H1 (cell line): ENCODE measurements around the gene ISX. TPM values are rescaled to one million over a fixed set of nuclear protein-coding genes. Genes with fewer than 3 reads are reported as not detected.

Source experiments
- CTCF ChIA-PET: fragments of 300-600 bp; sonication (Branson Sonifier 250); formaldehyde crosslinking; loops from one replicate; lab custom pipeline; 2021; ENCODE audit not compliant: partially characterized antibody; lab: Charles Lee
- POLR2A ChIA-PET: fragments of 300-600 bp; sonication (Branson Sonifier 250); formaldehyde crosslinking; loops from one replicate; lab custom pipeline; 2021; ENCODE audit warnings: inconsistent platforms; ENCODE audit not compliant: partially characterized antibody; lab: Charles Lee
- DNase-seq, 2 experiments: peaks; one replicate each; pipeline versions ENCODE4 v3.0.0 to v3.0.0-alpha.2; 2010 to 2022; ENCODE audit warnings: low spot score in 2 of 2, low read depth in 1 of 2, mixed read lengths in 1 of 2
- FAIRE-seq: peaks from 2 replicates; lab custom pipeline; 2011; peaks lifted over from hg19 to GRCh38; lab: Jason Lieb, UNC
- H2AFZ ChIP-seq: 2 replicates; pipeline ENCODE4 v1.8.1; 2012; ENCODE audit warnings: low read length, inconsistent platforms
- H2AK5ac ChIP-seq: 2 replicates; pipeline ENCODE4 v1.6.1; 2013; ENCODE audit warnings: low read depth, low read length
- H2BK120ac ChIP-seq: replicated peaks from 2 replicates; pipeline ENCODE3; 2013; ENCODE audit warnings: low read depth, low read length, inconsistent platforms
- H2BK12ac ChIP-seq: 2 replicates; pipeline ENCODE4 v1.6.1; 2013; ENCODE audit warnings: low read depth, low read length
- H2BK15ac ChIP-seq: 2 replicates; pipeline ENCODE4 v1.6.1; 2013; ENCODE audit warnings: low read length
- H2BK20ac ChIP-seq: 2 replicates; pipeline ENCODE4 v1.6.1; 2013; ENCODE audit warnings: low read length
- H2BK5ac ChIP-seq: 2 replicates; pipeline ENCODE4 v1.6.1; 2013; ENCODE audit warnings: low read depth, low read length
- H3K14ac ChIP-seq: 2 replicates; pipeline ENCODE4 v1.6.1; 2013; ENCODE audit warnings: inconsistent platforms; ENCODE audit not compliant: insufficient read length
- H3K18ac ChIP-seq: 2 replicates; pipeline ENCODE4 v1.6.1; 2013; ENCODE audit warnings: low read length; ENCODE audit errors: extremely low read depth
- H3K23ac ChIP-seq: 2 replicates; pipeline ENCODE4 v1.6.1; 2013; ENCODE audit warnings: inconsistent platforms; ENCODE audit not compliant: insufficient read length
- H3K23me2 ChIP-seq: 2 replicates; pipeline ENCODE4 v1.6.1; 2013; ENCODE audit warnings: low read depth, low read length
- H3K27ac ChIP-seq: 2 replicates; pipeline ENCODE4 v1.6.1; 2011; ENCODE audit warnings: low read depth, low read length, inconsistent platforms
- H3K27me3 ChIP-seq, 4 experiments: replicated peaks in 1 of 4; 1 replicate in 1 of 4; 2 replicates in 3 of 4; pipeline versions ENCODE4 v1.6.1 to v1.8.1; 2011 to 2013; ENCODE audit warnings: low read length in 3 of 4, mild to moderate bottlenecking in 3 of 4, inconsistent platforms in 2 of 4, mixed read lengths in 2 of 4, moderate library complexity in 1 of 4; ENCODE audit not compliant: control insufficient read depth in 3 of 4, insufficient read depth in 3 of 4; ENCODE audit errors: extremely low read depth in 1 of 4
- H3K36me3 ChIP-seq, 4 experiments: 2 replicates each; pipeline versions ENCODE4 v1.6.1 to v1.8.1; 2011 to 2013; ENCODE audit warnings: mild to moderate bottlenecking in 4 of 4, low read length in 3 of 4, moderate library complexity in 2 of 4, control low read depth in 1 of 4, inconsistent platforms in 1 of 4; ENCODE audit not compliant: insufficient read depth in 4 of 4, control insufficient read depth in 2 of 4
- H3K4ac ChIP-seq: replicated peaks from 2 replicates; pipeline ENCODE3; 2013; ENCODE audit warnings: low read length, low read depth, mixed read lengths, inconsistent platforms; ENCODE audit not compliant: insufficient read length
- H3K4me1 ChIP-seq, 4 experiments: replicated peaks in 1 of 4; 1 replicate in 1 of 4; 2 replicates in 3 of 4; pipeline versions ENCODE4 v1.6.1 to v1.8.1; 2011 to 2013; ENCODE audit warnings: low read length in 3 of 4, inconsistent platforms in 2 of 4, mixed read lengths in 1 of 4; ENCODE audit not compliant: insufficient read depth in 4 of 4, control insufficient read depth in 3 of 4
- H3K4me2 ChIP-seq, 2 experiments: 2 replicates each; pipeline versions ENCODE4 v1.6.1 to v1.8.1; 2011 to 2013; ENCODE audit warnings: low read depth in 2 of 2, low read length in 2 of 2, control low read depth in 1 of 2, inconsistent platforms in 1 of 2, mild to moderate bottlenecking in 1 of 2; ENCODE audit not compliant: insufficient read depth in 1 of 2
- H3K4me3 ChIP-seq, 4 experiments: fragments of 200-600, 300-600 bp in 1 of 4; sonication (generic), shearing (Covaris generic), sonication (Bioruptor Twin) in 1 of 4; 2 replicates each; pipeline versions ENCODE4 v1.5.1 to v1.8.1; 2011 to 2016; ENCODE audit warnings: low read length in 4 of 4, low read depth in 3 of 4, control low read depth in 2 of 4, inconsistent platforms in 2 of 4, mild to moderate bottlenecking in 2 of 4, mixed read lengths in 1 of 4, moderate library complexity in 1 of 4; ENCODE audit not compliant: insufficient read depth in 2 of 4; ENCODE audit errors: extremely low read depth in 1 of 4
- H3K56ac ChIP-seq: replicated peaks from 2 replicates; pipeline ENCODE3; 2013; ENCODE audit warnings: low read depth, mild to moderate bottlenecking, mixed read lengths, low read length, inconsistent platforms; ENCODE audit not compliant: insufficient read length
- H3K79me1 ChIP-seq: 2 replicates; pipeline ENCODE4 v1.6.1; 2013; ENCODE audit warnings: low read depth, low read length, control low read depth
- H3K79me2 ChIP-seq, 2 experiments: 2 replicates each; pipeline versions ENCODE4 v1.6.1 to v1.8.1; 2012 to 2013; ENCODE audit warnings: low read length in 2 of 2, mild to moderate bottlenecking in 2 of 2, inconsistent platforms in 1 of 2; ENCODE audit not compliant: insufficient read depth in 2 of 2, control insufficient read depth in 1 of 2
- H3K9ac ChIP-seq, 4 experiments: replicated peaks in 1 of 4; 1 replicate in 1 of 4; 2 replicates in 3 of 4; pipeline versions ENCODE4 v1.6.1 to v1.8.1; 2011 to 2013; ENCODE audit warnings: low read depth in 3 of 4, low read length in 3 of 4, control low read depth in 2 of 4, mild to moderate bottlenecking in 2 of 4, moderate library complexity in 2 of 4, inconsistent platforms in 1 of 4; ENCODE audit errors: extremely low read depth in 1 of 4
- H3K9me3 ChIP-seq, 2 experiments: 2 replicates each; pipeline versions ENCODE4 v1.6.1 to v1.8.1; 2012 to 2013; ENCODE audit warnings: mild to moderate bottlenecking in 2 of 2, moderate library complexity in 2 of 2, control low read depth in 1 of 2, inconsistent platforms in 1 of 2, low read depth in 1 of 2, low read length in 1 of 2, mixed read lengths in 1 of 2; ENCODE audit not compliant: insufficient read depth in 2 of 2
- H4K20me1 ChIP-seq, 2 experiments: replicated peaks in 1 of 2; 2 replicates each; pipeline versions ENCODE3 to v1.8.1; 2011 to 2013; ENCODE audit warnings: inconsistent platforms in 2 of 2, low read length in 2 of 2, mild to moderate bottlenecking in 1 of 2; ENCODE audit not compliant: insufficient read depth in 2 of 2, control insufficient read depth in 1 of 2
- H4K5ac ChIP-seq: 2 replicates; pipeline ENCODE4 v1.6.1; 2013; ENCODE audit warnings: low read length, low read depth, mixed read lengths, inconsistent platforms; ENCODE audit not compliant: insufficient read length
- H4K8ac ChIP-seq: 2 replicates; pipeline ENCODE4 v1.8.0; 2013; ENCODE audit warnings: mild to moderate bottlenecking, moderate library complexity, low read length, inconsistent platforms; ENCODE audit not compliant: insufficient read depth; ENCODE audit errors: extremely low read depth
- H4K91ac ChIP-seq: replicated peaks from 2 replicates; pipeline ENCODE3; 2013; ENCODE audit warnings: low read length, mixed read lengths, inconsistent platforms; ENCODE audit not compliant: insufficient read length
- RAD21 ChIP-seq, 2 experiments: IDR thresholded peaks in 1 of 2; conservative IDR thresholded peaks in 1 of 2; 2 replicates each; pipeline ENCODE4 v1.6.1; 2011; ENCODE audit warnings: low read depth in 2 of 2, low read length in 2 of 2, improper control_type of control experiment in 1 of 2, inconsistent platforms in 1 of 2, mild to moderate bottlenecking in 1 of 2, moderate library complexity in 1 of 2
- SAP30 ChIP-seq: fragments of 300-600 bp; sonication (generic); IDR thresholded peaks from 2 replicates; pipeline ENCODE4 v1.7.1; 2012; ENCODE audit warnings: low read length, moderate library complexity, mild to moderate bottlenecking, inconsistent platforms; ENCODE audit not compliant: insufficient read depth, insufficient replicate concordance
- WGBS, 2 experiments: shearing (Covaris generic) in 1 of 2; methylation state at CpG; one replicate each; pipeline versions ENCODE4 v1.1.6 to v1.1.7; 2013 to 2015; ENCODE audit warnings: low lambda C conversion rate in 2 of 2, mixed read lengths in 2 of 2, inconsistent platforms in 1 of 2, low coverage in 1 of 2, missing lambda C conversion rate in 1 of 2; ENCODE audit not compliant: insufficient replicate concordance in 2 of 2, insufficient coverage in 1 of 2, insufficient read length in 1 of 2; ENCODE audit errors: extremely low coverage in 1 of 2, missing lambda C conversion rate in 1 of 2; 5-methylcytosine and 5-hydroxymethylcytosine counted together
- polyA plus RNA-seq, 7 experiments: library from polyadenylated mRNA; depleted of rRNA in 3 of 7; stranded (reverse) in 5 of 7; unstranded in 2 of 7; fragments of >200 nt in 5 of 7; fragments of 200-250 nt in 2 of 7; gene quantifications; 1 replicate in 5 of 7; 2 replicates in 1 of 7; 4 replicates in 1 of 7; pipeline versions ENCODE4 v1.2.1 to v1.2.3, GENCODE V29; 2011 to 2013; ENCODE audit warnings: missing spikeins in 2 of 7, mixed read lengths in 2 of 7
- total RNA-seq: library from RNA; stranded (reverse); fragmentation: NEBNext Ultra II Directional; extraction: Animal tissue kit (Norgen Biotek cat#: 25700); gene quantifications from 2 replicates; pipeline ENCODE4 v1.2.1, GENCODE V29; 2021
- TF ChIP-seq, protein P1 (sequence below), 3 experiments: IDR thresholded peaks; 1 replicate in 2 of 3; 2 replicates in 1 of 3; pipeline versions ENCODE4 v1.5.1 to v1.6.1; 2011; ENCODE audit warnings: low read length in 3 of 3, mild to moderate bottlenecking in 3 of 3, inconsistent platforms in 2 of 3, low read depth in 1 of 3, moderate library complexity in 1 of 3; ENCODE audit not compliant: insufficient read depth in 1 of 3; ENCODE audit errors: control extremely low read depth in 1 of 3

Gene ISX
- total and polyA plus RNA-seq, 2 of the 8 experiments (the other 6 are each of a cell fraction or from before 2014, with no cell fraction given), result not detected

DNA sequence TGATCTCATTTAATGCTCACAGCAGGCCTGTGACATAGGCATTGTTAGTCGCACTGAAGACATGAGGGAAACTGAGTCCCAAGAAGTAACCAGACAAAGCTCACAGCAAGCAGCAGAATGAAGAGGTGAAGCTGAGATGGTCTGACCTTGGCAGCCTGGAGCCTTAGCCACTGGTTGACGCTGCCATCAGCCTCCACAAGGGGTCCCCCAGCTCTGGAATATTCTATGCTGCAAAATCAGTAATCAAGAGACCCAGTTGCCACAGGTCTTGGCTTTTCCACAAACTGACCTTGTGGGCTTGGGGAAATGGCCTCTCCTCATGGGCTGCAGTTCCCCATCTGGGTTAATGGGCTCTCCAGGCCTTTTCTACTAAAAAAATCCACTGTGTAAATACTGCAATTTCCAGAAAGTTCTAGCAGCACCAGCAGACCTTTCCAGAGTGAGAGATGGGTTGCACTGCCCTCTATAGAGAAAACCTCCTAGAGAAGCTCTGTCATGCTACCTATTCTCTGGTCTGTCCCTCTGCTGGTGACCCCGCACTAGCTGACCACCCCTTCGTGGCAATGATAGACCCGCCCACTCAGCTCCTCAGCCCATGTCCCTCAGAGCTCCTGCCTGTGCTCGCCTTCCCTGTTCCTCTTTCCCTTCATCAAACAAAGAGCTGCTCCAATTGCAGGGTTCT is 22.6 kb upstream of the ISX start:
- ChIA-PET CTCF (interaction anchor here (0.6 to 3.8 kb wide), 41 partner anchors 8 to 638 kb away, joined by 3 to 20 read pairs (median 4); no protein-coding TSS in a partner anchor), POLR2A (interaction anchor here (0.9 kb wide), 1 partner anchor 311 kb away, joined by 4 read pairs; no protein-coding TSS in a partner anchor)
- Histone ChIP-seq H3K14ac (no peak overlapping the region), H4K91ac (no peak overlapping the region), H2AK5ac (0 out of 2 replicates have a peak overlapping the region, but pooled peaks have one; percentile 83), H3K56ac (no peak overlapping the region), H3K18ac (no peak overlapping the region), H3K79me1 (no peaks in the 10 kb centered on the region), H3K9me3 (peaks cover 0 to 4% of the 10 kb centered on the region in 2 experiments; a peak in 1 of 4 replicates), H4K20me1 (no peaks in the 10 kb centered on the region), H3K27me3 (no peaks in the 10 kb centered on the region), H2BK20ac (no peak overlapping the region), H3K23ac (no peak overlapping the region), H2BK120ac (no peak overlapping the region), H3K36me3 (no peaks in the 10 kb centered on the region), H4K5ac (no peak overlapping the region), H3K4me3 (no peak overlapping the region), H2BK5ac (no peak overlapping the region), H2AFZ (no peak overlapping the region), H2BK12ac (peak overlapping the region; percentile 63; the same call in 1 of the 2 replicates), H3K79me2 (no peaks in the 10 kb centered on the region), H3K27ac (no peak overlapping the region), H3K4ac (no peak overlapping the region), H3K4me2 (no peak overlapping the region), H3K4me1 (peaks cover 0 to 3% (median 1%) of the 10 kb centered on the region in 4 experiments; a peak in 1 of 7 replicates), H3K9ac (no peak overlapping the region), H3K23me2 (no peaks in the 10 kb centered on the region), H4K8ac (no peak overlapping the region), H2BK15ac (0 out of 2 replicates have a peak overlapping the region, but pooled peaks have one; percentile 62)
- 79% methylated on average over 6 of the region's 6 CpGs; no CpG with 5 or more reads in 1 of the 2 experiments for WGBS, 2 experiments
- FAIRE-seq (no peak), DNase-seq (no peak)
- TF ChIP-seq SAP30, result no peak
- peak; percentile 55 to 64 for TF ChIP-seq RAD21 (IDR thresholded peaks at IDR 0.05 in 1 of 2, conservative IDR thresholded peaks at IDR 0.05 in 1 of 2; ENCODE audit: low read depth in 2 of 2, low read length in 2 of 2)
- TF ChIP-seq, protein P1, sequence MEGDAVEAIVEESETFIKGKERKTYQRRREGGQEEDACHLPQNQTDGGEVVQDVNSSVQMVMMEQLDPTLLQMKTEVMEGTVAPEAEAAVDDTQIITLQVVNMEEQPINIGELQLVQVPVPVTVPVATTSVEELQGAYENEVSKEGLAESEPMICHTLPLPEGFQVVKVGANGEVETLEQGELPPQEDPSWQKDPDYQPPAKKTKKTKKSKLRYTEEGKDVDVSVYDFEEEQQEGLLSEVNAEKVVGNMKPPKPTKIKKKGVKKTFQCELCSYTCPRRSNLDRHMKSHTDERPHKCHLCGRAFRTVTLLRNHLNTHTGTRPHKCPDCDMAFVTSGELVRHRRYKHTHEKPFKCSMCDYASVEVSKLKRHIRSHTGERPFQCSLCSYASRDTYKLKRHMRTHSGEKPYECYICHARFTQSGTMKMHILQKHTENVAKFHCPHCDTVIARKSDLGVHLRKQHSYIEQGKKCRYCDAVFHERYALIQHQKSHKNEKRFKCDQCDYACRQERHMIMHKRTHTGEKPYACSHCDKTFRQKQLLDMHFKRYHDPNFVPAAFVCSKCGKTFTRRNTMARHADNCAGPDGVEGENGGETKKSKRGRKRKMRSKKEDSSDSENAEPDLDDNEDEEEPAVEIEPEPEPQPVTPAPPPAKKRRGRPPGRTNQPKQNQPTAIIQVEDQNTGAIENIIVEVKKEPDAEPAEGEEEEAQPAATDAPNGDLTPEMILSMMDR (IDR thresholded peaks at IDR 0.05; ENCODE audit: control extremely low read depth in 1 of 3, insufficient read depth in 1 of 3, low read depth in 1 of 3, low read length in 3 of 3), result peak; percentile 46 to 59 (median 52)
